ENCODE data around the gene PES1.
"Not testable (repeated sequence)": the region's sequence is repeated elsewhere in the genome, so short reads cannot be mapped to it uniquely, and the experiment has no call there.

Gene PES1

GRCh38 chr22:30568137-30568805, 23.4 kb downstream of the PES1 start:
- FAIRE-seq = no peak
- DNase-seq (ENCODE audit: insufficient read length, low spot score) = no peak
- TF ChIP-seq CTCF (IDR thresholded peaks at IDR 0.05; ENCODE audit: insufficient read depth, missing control alignments) = no peak

- not testable (repeated sequence) for DNase-seq (ENCODE audit: insufficient read length, low spot score); FAIRE-seq
Measured at GRCh38 chr22:30567277-30567676, 24.4 kb downstream of the PES1 start.

- no peak for FAIRE-seq
- DNase-seq (ENCODE audit: insufficient read length, low spot score) = no peak
- no peak for TF ChIP-seq CTCF (IDR thresholded peaks at IDR 0.05; ENCODE audit: insufficient read depth, missing control alignments)
Measured at GRCh38 chr22:30566125-30566524, 25.6 kb downstream of the PES1 start.

GRCh38 chr22:30565341-30565740, 26.4 kb downstream of the PES1 start:
- no peak for TF ChIP-seq CTCF (IDR thresholded peaks at IDR 0.05; ENCODE audit: insufficient read depth, missing control alignments)
- DNase-seq (ENCODE audit: insufficient read length, low spot score) (no peak), FAIRE-seq (no peak)

- DNase-seq (ENCODE audit: insufficient read length, low spot score) (no peak), FAIRE-seq (no peak)
- no peak for TF ChIP-seq CTCF (IDR thresholded peaks at IDR 0.05; ENCODE audit: insufficient read depth, missing control alignments)
Measured at GRCh38 chr22:30564761-30565119, 27.0 kb downstream of the PES1 start.

GRCh38 chr22:30564045-30564760, 27.5 kb downstream of the PES1 start:
- no peak for FAIRE-seq
- TF ChIP-seq CTCF (IDR thresholded peaks at IDR 0.05; ENCODE audit: insufficient read depth, missing control alignments) = no peak
- no peak for DNase-seq (ENCODE audit: insufficient read length, low spot score)

GRCh38 chr22:30562366-30562765, 29.3 kb downstream of the PES1 start:
- DNase-seq (ENCODE audit: insufficient read length, low spot score) (no peak), FAIRE-seq (no peak)

More at GRCh38 chr22:30562366-30562765, 29.3 kb downstream of the PES1 start:
- no peak for TF ChIP-seq CTCF (IDR thresholded peaks at IDR 0.05; ENCODE audit: insufficient read depth, missing control alignments)
